Activated B cell treated with CpG ODN at 0.5 μM for 24 hours (primary cell): ENCODE measurements around the gene KMT2C. TPM values are rescaled to one million over a fixed set of nuclear protein-coding genes. Genes with fewer than 3 reads are reported as not detected.

Experiments used
- ATAC-seq: fragments of 200-7000 bp; cut with Tn5 transposase; one replicate; pipeline ENCODE4 v1.10.0; 2021; ENCODE audit warnings: low read depth, mild to moderate bottlenecking, moderate library complexity
- CTCF ChIA-PET: fragments of 350-600 bp; sonication (Branson Sonifier 250); formaldehyde crosslinking; loops from one replicate; lab custom pipeline; 2021; ENCODE audit warnings: antibody characterized with exemption; lab: Charles Lee
- POLR2A ChIA-PET: fragments of 350-600 bp; sonication (Branson Sonifier 250); formaldehyde crosslinking; loops from one replicate; lab custom pipeline; 2021; ENCODE audit warnings: antibody characterized with exemption; lab: Charles Lee
- DNase-seq: peaks from one replicate; pipeline ENCODE4 v3.0.0; 2022
- H3K27ac Mint-ChIP-seq: one replicate; pipeline ENCODE4 v1.8.0; 2020; ENCODE audit warnings: mixed read lengths
- H3K27me3 Mint-ChIP-seq: one replicate; pipeline ENCODE4 v1.8.0; 2021; ENCODE audit warnings: mixed read lengths
- H3K36me3 Mint-ChIP-seq: one replicate; pipeline ENCODE4 v1.8.0; 2021; ENCODE audit warnings: low read depth, mixed read lengths
- H3K4me1 Mint-ChIP-seq: one replicate; pipeline ENCODE4 v1.8.0; 2021; ENCODE audit warnings: mixed read lengths
- H3K4me3 Mint-ChIP-seq: one replicate; pipeline ENCODE4 v1.8.0; 2020; ENCODE audit warnings: mild to moderate bottlenecking, mixed read lengths
- H3K9me3 Mint-ChIP-seq: one replicate; pipeline ENCODE4 v1.8.0; 2020; ENCODE audit warnings: mixed read lengths
- intact Hi-C: fragments of 100-400 bp; cut with micrococcal nuclease; formaldehyde crosslinking; loops from one replicate; pipeline ENCODE4 v1.15.1; 2024
- total RNA-seq: library from RNA; stranded (reverse); gene quantifications from 2 replicates; pipeline ENCODE4 v1.2.3, GENCODE V29; 2022
- TF ChIP-seq, protein P1 (sequence below): fragments of 200-600 bp; IDR thresholded peaks from one replicate; pipeline ENCODE4 v1.8.0; 2022; ENCODE audit warnings: antibody characterized with exemption, mild to moderate bottlenecking

KMT2C gene
- total RNA-seq, 1 donor from 2014 or later: 112 TPM

DNA sequence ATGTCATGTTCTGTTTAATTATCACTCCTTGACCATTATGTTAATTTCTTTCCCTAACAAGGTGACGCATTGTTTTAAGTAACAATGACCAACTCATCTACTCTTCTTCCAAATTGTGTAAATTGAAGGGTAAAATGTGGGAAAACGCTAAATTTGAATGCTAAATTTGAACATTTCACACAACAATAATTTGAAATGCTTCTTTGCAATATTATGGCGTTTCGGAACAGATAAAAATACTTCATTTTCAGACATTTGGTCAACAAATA, 29.2 kb upstream of the KMT2C start:
- intact Hi-C loops: loop anchor here (2.0 to 10.0 kb wide), 2 partner anchors 128 to 440 kb away; partner anchors contain the start of gene GALNT11

DNA sequence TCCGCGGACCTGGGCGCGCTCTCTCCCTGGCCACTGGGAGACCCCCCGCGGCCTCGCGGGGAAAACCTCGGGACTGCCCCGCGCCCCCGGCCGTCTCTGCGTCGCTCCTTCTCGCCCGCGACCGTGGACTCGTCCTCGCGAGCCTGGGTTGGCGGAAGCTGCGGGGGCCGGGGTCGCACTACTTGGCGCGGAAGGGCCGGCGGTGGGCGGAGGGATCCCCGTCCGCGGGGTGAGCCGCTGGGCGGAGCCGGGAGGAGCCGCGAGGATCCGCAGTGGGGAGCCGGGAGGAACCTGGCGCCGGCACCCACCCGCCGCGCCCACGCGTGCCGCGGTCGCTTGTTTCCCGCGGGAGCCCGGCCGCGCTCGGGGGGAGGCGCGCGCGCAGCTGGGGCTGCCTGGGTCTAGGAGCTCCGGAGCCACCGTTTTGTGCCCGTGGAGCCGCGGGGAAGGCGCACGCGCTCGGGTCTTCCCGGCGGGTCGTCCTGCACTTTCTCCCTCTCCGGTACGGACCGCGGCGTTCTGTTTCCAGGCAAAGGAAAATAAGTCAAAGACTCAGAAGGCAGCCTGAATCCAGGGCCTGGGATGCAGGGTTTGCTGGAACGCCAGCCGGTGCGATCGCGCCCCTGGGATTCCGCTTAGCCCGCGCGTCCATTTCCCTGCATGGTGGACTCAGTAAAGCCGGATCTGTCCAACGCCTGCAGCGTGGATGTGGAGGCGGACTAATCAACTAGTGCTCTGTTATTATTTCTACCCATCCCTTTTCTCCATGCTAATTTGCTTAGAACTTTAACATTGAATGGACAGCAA, 28.7 kb upstream of the KMT2C start:
- CTCF ChIA-PET: no interaction called here
- H3K36me3 Mint-ChIP-seq: peaks cover 5% of the 10 kb centered on the region
- DNase-seq (no peak), ATAC-seq (peak; percentile 8)
- peak overlapping the region; percentile 97 for H3K4me3 Mint-ChIP-seq
- H3K27ac Mint-ChIP-seq: peak overlapping the region; percentile 87
- POLR2A ChIA-PET: interaction anchor here (0.8 to 2.6 kb wide), 11 partner anchors 23 to 944 kb away, joined by 4 to 26 read pairs (median 5); partner anchors contain the start of genes ACTR3B, KMT2C and RHEB
- no peaks in the 10 kb centered on the region for H3K9me3 Mint-ChIP-seq
- H3K4me1 Mint-ChIP-seq: peaks cover 23% of the 10 kb centered on the region
- no peaks in the 10 kb centered on the region for H3K27me3 Mint-ChIP-seq
- TF ChIP-seq, protein P1, sequence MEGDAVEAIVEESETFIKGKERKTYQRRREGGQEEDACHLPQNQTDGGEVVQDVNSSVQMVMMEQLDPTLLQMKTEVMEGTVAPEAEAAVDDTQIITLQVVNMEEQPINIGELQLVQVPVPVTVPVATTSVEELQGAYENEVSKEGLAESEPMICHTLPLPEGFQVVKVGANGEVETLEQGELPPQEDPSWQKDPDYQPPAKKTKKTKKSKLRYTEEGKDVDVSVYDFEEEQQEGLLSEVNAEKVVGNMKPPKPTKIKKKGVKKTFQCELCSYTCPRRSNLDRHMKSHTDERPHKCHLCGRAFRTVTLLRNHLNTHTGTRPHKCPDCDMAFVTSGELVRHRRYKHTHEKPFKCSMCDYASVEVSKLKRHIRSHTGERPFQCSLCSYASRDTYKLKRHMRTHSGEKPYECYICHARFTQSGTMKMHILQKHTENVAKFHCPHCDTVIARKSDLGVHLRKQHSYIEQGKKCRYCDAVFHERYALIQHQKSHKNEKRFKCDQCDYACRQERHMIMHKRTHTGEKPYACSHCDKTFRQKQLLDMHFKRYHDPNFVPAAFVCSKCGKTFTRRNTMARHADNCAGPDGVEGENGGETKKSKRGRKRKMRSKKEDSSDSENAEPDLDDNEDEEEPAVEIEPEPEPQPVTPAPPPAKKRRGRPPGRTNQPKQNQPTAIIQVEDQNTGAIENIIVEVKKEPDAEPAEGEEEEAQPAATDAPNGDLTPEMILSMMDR: no peak
- intact Hi-C loops: loop anchor here (2.0 to 10.0 kb wide), 4 partner anchors 128 to 1122 kb away; partner anchors contain the start of genes GALNT11, NUB1 and RHEB

More for the DNA sequence above, 29.2 kb upstream of the KMT2C start:
- Mint-ChIP-seq H3K27ac (peak overlapping the region; percentile 87), H3K27me3 (no peaks in the 10 kb centered on the region), H3K4me1 (peaks cover 17% of the 10 kb centered on the region), H3K4me3 (peak overlapping the region; percentile 88), H3K9me3 (no peaks in the 10 kb centered on the region), H3K36me3 (peaks cover 5% of the 10 kb centered on the region)
- POLR2A ChIA-PET: interaction anchor here (0.9 to 2.6 kb wide), 3 partner anchors 48 to 306 kb away, joined by 4 to 15 read pairs (median 5); no protein-coding TSS in a partner anchor
- CTCF ChIA-PET: no interaction called here
- TF ChIP-seq, protein P1: no peak
- no peak for DNase-seq
- ATAC-seq: no peak

DNA sequence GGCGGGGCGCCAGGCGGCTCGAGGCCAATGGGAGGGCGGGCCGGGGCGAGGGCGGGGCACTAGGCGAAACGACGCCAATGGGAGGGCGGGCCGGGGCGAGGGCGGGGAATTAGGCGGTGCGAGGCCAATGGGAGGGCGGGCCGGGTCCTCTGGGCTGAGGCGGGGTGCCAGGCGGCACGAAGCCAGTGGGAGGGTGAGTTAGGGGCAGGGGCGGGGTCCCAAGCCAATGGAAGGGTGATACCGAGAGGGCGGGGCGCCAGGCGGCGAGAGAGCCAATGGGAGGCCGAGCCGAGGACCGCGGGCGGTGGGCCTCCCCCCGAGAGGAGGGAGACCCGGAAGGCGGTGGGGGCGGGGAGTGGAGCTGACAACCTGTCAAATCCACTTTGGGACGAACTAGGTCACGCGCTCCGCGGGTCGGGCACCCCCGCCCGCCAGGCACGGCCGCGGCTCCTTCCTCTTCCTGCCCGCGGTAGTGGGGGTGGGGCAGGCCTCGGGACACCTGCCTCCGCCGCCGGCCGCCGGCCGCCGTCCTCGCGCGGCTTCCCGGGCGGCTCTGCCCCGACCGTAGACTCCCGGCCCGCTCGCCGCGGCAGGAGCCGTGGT, 28.0 kb upstream of the KMT2C start:
- ChIA-PET CTCF (no interaction called here), POLR2A (interaction anchor here (0.8 to 2.6 kb wide), 12 partner anchors 22 to 944 kb away, joined by 4 to 26 read pairs (median 5); partner anchors contain the start of genes ACTR3B, KMT2C and RHEB)
- ATAC-seq (peak; percentile 91), DNase-seq (peak; percentile 100)
- no peaks in the 10 kb centered on the region for H3K9me3 Mint-ChIP-seq
- peak overlapping the region; percentile 97 for H3K4me3 Mint-ChIP-seq
- H3K4me1 Mint-ChIP-seq: peaks cover 26% of the 10 kb centered on the region
- intact Hi-C loops: loop anchor here (1.0 to 10.0 kb wide), 9 partner anchors 28 to 1122 kb away; partner anchors contain the start of genes ACTR3B, GALNT11, KMT2C and NUB1
- TF ChIP-seq, protein P1: no peak
- peak overlapping the region; percentile 53 for H3K27ac Mint-ChIP-seq
- peaks cover 5% of the 10 kb centered on the region for H3K36me3 Mint-ChIP-seq
- no peaks in the 10 kb centered on the region for H3K27me3 Mint-ChIP-seq

DNA sequence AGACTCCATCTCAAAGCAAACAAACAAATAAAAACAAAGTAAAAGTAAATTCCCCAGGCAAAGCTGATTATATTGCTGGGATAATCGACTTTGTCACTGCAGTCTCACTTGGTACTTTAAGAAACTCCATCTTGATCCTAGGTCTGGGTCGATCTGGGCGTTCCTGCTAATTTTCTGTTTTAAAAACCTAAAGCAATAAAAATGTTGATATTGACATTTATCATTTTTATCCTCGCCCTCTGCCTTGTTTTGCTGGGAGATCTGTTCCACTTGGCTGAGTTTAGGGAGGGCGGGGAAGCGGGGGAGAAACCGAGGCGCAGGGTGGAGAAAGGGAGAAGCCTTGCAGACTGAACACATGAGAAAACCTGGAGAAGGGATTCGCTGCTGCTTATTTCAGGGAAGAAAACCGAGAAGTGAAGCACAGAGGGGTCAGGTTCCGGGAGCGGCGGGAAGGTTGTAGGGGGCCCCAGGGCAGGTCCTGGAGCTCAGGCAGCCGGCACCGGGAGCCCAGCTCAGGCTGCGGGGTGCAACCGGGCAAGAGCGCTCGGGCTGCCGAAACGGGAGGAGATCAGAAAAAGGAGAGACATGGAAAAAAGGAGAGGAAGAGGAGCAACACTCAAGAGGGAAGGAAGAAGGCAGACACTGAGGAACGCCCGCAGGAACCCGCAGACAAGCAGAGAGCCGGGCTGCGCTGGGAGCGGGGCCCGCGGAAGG, 27.3 kb upstream of the KMT2C start:
- TF ChIP-seq, protein P1: no peak
- Mint-ChIP-seq H3K27me3 (no peaks in the 10 kb centered on the region), H3K9me3 (no peaks in the 10 kb centered on the region), H3K4me3 (peak overlapping the region; percentile 97), H3K36me3 (peaks cover 5% of the 10 kb centered on the region), H3K27ac (peak overlapping the region; percentile 90), H3K4me1 (peaks cover 26% of the 10 kb centered on the region)
- ChIA-PET POLR2A (interaction anchor here (0.8 to 2.6 kb wide), 12 partner anchors 14 to 943 kb away, joined by 3 to 26 read pairs (median 5); partner anchors contain the start of genes ACTR3B, KMT2C and RHEB), CTCF (no interaction called here)
- DNase-seq (no peak), ATAC-seq (peak; percentile 0)
- intact Hi-C loops: loop anchor here (1.0 to 10.0 kb wide), 8 partner anchors 27 to 1121 kb away; partner anchors contain the start of genes ACTR3B, GALNT11, KMT2C and NUB1
